Stomach smooth muscle (tissue), 2 donors: ENCODE results near the gene CMTM1.
"Not testable (repeated sequence)": the region's sequence is repeated elsewhere in the genome, so short reads cannot be mapped to it uniquely, and the experiment has no call there.

Experiments
- H3K27ac ChIP-seq: one replicate; pipeline ENCODE4 v1.7.0; 2013; ENCODE audit warnings: mild to moderate bottlenecking, low read length, inconsistent platforms
- H3K27me3 ChIP-seq, 2 donors: one replicate each; pipeline ENCODE4 v1.7.0; 2013; ENCODE audit warnings: low read length in 2 of 2; ENCODE audit not compliant: insufficient read depth in 2 of 2, control insufficient read depth in 1 of 2
- H3K36me3 ChIP-seq, 2 donors: one replicate each; pipeline ENCODE4 v1.7.0; 2013; ENCODE audit warnings: low read length in 2 of 2; ENCODE audit not compliant: control insufficient read depth in 2 of 2, insufficient read depth in 2 of 2
- H3K4me1 ChIP-seq: one replicate; pipeline ENCODE4 v1.7.0; 2013; ENCODE audit warnings: low read length; ENCODE audit not compliant: control insufficient read depth, insufficient read depth
- H3K4me3 ChIP-seq, 2 donors: one replicate each; pipeline ENCODE4 v1.7.0; 2013; ENCODE audit warnings: low read length in 2 of 2
- H3K9ac ChIP-seq, 2 donors: one replicate each; pipeline ENCODE4 v1.7.0; 2013; ENCODE audit warnings: low read length in 2 of 2, mild to moderate bottlenecking in 1 of 2
- H3K9me3 ChIP-seq, 2 donors: one replicate each; pipeline ENCODE4 v1.7.0; 2013; ENCODE audit warnings: low read length in 2 of 2; ENCODE audit not compliant: control insufficient read depth in 2 of 2
- donor health status: healthy.
- donor health status: Pancreatic carcinoma.

Gene CMTM1

DNA sequence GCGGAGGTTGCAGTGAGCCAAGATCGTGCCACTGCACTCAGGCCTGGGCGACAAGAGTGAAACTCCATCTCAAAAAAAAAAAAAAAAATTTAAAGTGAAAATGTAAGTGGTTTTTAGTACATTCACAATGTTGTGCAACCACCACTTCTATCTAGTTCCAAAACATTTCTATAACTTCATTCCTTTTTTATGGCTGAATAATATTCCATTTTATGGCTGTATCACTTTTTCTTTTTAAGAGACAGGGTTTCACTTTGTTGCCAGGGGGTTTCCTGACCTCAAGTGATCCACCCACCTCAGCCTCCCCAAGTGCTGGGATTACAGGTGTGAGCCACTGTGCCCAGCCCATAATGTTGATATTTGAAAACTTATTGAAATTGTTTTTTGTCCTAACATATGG, 26.6 kb downstream of the CMTM1 start:
- H3K27me3 ChIP-seq = peaks cover 0 to 2% of the 10 kb centered on the region in 2 donors

DNA sequence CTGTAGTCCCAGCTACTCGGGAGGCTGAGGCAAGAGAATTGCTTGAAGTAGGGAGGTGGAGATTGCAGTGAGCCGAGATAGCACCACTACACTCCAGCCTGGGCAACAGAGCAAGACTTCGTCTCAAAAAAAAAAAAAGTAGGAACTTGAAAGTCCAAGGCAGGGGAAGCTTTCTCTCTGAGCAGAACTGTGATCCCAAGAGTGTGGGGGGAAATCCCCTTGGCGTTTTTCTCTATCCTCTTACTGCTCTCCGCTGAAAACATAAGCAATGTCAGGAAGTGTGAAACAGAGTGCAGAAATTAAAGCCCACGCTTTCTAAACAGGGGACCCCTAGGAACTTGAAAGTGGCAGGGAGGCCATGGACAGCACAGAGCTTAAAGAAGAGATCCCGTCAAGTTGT, 28.5 kb downstream of the CMTM1 start:
- H3K9ac ChIP-seq = no peak overlapping the region
- peaks cover 0 to 4% of the 10 kb centered on the region in 2 donors for H3K9me3 ChIP-seq
- no peaks in the 10 kb centered on the region for H3K4me1 ChIP-seq
- H3K4me3 ChIP-seq = no peak overlapping the region
- peaks cover 0 to 2% of the 10 kb centered on the region in 2 donors for H3K27me3 ChIP-seq
- H3K36me3 ChIP-seq = no peaks in the 10 kb centered on the region
- no peak overlapping the region for H3K27ac ChIP-seq

More for the DNA sequence above, 26.6 kb downstream of the CMTM1 start:
- H3K27ac ChIP-seq = no peak overlapping the region
- no peak overlapping the region for H3K9ac ChIP-seq
- peaks cover 0 to 4% of the 10 kb centered on the region in 2 donors for H3K9me3 ChIP-seq
- H3K4me1 ChIP-seq = no peaks in the 10 kb centered on the region
- H3K4me3 ChIP-seq = no peak overlapping the region
- no peaks in the 10 kb centered on the region for H3K36me3 ChIP-seq

DNA sequence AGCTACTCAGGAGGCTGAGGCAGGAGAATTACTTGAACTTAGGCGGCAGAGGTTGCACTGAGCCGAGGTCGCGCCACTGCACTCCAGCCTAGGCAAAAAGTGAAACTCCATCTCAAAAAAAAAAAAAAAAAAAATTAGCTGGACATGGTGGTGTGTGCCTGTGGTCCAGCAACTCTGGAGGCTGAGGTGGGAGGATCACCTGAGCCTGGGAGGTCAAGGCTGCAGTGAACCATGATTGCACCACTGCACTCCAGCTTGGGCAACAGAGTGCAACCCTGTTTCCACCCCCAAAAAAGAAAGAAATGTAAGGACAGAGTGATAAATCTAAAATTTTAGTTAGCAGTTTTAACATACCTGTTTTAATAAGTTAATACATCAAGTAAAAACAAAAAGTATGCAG, 30.3 kb downstream of the CMTM1 start:
- not testable (repeated sequence) for H3K9ac ChIP-seq, H3K27me3 ChIP-seq, H3K9me3 ChIP-seq, H3K36me3 ChIP-seq, H3K4me3 ChIP-seq, H3K27ac ChIP-seq, H3K4me1 ChIP-seq

DNA sequence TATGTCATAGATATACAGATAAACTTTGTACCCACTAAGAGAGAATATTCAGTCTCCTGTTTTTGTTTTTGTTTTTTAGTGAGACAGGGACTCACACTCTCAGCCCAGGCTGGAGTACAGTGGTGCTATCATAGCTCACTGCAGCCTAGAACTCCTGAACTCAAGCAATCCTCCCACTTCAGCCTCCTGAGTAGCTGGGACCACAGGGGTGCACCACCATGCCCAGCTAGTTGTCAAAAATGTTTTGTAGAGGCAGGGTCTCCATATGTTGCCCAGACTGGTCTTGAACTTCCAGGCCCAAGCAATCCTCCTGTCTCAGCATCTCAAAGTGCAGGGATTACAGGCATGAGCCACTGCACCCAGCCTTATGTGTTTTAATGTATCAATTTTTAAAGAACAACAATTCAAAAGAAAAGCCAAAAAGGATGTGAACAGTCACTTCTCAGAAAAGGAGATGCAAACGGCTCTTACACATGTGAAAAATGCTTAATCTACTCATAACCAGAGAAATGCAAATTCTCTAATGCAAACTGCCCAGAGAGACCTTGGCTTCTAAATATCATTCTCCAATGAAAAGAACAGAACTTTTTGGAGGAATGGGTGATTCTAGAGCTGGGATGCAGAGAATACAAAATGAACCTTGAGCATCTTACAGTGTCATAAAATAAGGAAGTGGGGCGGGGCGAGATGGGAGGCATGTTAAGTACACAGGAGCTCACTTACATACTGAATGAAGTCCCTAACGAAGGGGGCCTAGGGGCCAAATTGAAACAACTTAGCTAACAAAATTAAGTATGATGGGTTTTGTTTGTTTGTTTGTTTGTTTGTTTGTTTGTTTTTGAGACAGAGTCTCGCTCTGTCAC, 31.0 kb downstream of the CMTM1 start:
- no peaks in the 10 kb centered on the region for H3K4me1 ChIP-seq
- peaks cover 5 to 11% of the 10 kb centered on the region in 2 donors for H3K27me3 ChIP-seq
- no peak overlapping the region for H3K27ac ChIP-seq
- peaks cover 0 to 4% of the 10 kb centered on the region in 2 donors for H3K9me3 ChIP-seq
- H3K9ac ChIP-seq = no peak overlapping the region
- H3K36me3 ChIP-seq = no peaks in the 10 kb centered on the region
- no peak overlapping the region for H3K4me3 ChIP-seq

DNA sequence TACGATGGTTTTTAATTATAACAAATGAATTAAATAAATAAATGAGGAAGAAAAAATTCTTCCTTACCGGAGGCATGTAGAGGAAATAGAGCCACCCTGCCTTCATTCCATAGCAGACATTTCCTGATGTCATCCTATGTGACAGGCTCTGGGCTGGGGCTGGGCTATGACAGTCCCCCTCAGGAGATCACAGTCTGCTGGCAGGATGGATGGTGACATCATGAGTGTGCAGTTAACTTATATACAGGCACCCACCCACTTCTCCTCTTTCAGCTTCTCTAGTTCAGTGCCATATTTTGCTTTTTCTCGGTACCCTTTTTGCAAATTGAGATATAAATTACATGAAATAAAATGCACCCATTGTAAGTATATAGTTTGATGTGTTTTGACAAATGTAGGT, 31.9 kb downstream of the CMTM1 start:
- no peak overlapping the region for H3K9ac ChIP-seq
- no peak overlapping the region for H3K4me3 ChIP-seq
- no peak overlapping the region for H3K27ac ChIP-seq
- peaks cover 10 to 14% of the 10 kb centered on the region in 2 donors for H3K27me3 ChIP-seq
- peaks cover 0 to 4% of the 10 kb centered on the region in 2 donors for H3K9me3 ChIP-seq
- H3K36me3 ChIP-seq = no peaks in the 10 kb centered on the region
- H3K4me1 ChIP-seq = no peaks in the 10 kb centered on the region

DNA sequence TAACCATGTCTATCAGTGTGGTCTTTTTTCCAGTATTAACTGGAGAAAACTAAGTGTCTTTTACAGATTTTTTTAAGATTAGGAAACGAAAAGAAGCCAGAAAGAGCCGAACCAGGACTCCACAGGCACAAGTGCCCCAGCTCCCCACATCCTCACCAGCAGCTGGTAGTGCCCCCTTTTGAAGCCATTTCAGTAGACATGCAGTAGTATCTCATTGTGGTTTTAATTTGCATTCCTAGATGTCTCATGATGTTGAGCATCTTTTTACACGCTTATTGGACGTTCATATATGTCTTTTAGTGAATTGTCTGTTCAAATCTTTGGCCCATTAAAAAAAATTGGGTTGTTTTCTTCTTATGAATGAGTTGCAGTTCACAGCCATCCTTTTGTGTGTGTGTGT, 33.5 kb downstream of the CMTM1 start:
- H3K4me3 ChIP-seq = no peak overlapping the region
- no peak overlapping the region for H3K9ac ChIP-seq
- H3K27ac ChIP-seq = no peak overlapping the region
- H3K9me3 ChIP-seq = no peaks in the 10 kb centered on the region
- no peaks in the 10 kb centered on the region for H3K36me3 ChIP-seq
- peaks cover 15 to 18% of the 10 kb centered on the region in 2 donors for H3K27me3 ChIP-seq
- peaks cover 4% of the 10 kb centered on the region for H3K4me1 ChIP-seq

DNA sequence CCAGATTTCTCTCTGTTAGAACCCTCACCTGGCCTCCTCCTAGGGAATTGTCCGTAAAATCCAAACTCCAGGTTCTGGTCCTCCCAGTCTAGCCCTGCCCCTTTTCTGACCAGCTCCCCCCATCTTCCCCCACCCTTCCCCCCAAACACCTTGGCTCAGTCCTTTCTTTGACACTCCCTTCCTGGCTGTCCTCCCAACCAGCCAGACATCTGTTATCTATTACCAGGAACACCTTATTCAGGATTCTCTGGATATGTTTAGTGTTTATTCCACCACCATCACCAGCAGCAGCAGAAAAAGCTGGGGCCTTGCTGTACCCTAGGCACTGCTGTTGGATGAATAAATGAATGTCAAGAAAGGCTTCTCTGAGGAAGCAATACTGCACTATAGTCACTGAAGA, 34.2 kb downstream of the CMTM1 start:
- H3K36me3 ChIP-seq = no peaks in the 10 kb centered on the region
- H3K4me1 ChIP-seq = peaks cover 7% of the 10 kb centered on the region
- H3K27me3 ChIP-seq = peaks cover 13 to 18% of the 10 kb centered on the region in 2 donors
- H3K9ac ChIP-seq = no peak overlapping the region
- no peak overlapping the region for H3K4me3 ChIP-seq
- no peak overlapping the region for H3K27ac ChIP-seq
- no peaks in the 10 kb centered on the region for H3K9me3 ChIP-seq

DNA sequence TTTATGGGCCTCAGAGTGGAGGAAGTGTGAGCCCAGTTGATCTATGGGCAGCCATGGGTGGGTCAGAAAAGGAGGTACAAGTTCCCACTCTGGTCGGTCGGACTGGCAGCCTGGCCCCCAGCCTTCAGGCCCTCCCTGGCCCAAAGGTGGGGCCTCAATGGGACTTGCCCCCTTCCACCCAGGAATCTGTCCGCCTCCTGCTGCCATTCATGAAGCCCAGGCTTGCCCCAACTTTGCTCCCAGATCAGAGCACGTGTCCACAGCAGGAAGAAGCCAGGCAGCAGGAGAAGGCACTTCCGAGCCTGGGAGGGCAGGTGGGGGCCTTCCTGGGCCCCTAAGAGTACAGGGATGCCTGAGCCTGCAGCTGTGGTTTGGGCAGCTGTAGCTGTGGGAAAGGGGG, 35.2 kb downstream of the CMTM1 start:
- no peaks in the 10 kb centered on the region for H3K36me3 ChIP-seq
- no peak overlapping the region for H3K4me3 ChIP-seq

DNA sequence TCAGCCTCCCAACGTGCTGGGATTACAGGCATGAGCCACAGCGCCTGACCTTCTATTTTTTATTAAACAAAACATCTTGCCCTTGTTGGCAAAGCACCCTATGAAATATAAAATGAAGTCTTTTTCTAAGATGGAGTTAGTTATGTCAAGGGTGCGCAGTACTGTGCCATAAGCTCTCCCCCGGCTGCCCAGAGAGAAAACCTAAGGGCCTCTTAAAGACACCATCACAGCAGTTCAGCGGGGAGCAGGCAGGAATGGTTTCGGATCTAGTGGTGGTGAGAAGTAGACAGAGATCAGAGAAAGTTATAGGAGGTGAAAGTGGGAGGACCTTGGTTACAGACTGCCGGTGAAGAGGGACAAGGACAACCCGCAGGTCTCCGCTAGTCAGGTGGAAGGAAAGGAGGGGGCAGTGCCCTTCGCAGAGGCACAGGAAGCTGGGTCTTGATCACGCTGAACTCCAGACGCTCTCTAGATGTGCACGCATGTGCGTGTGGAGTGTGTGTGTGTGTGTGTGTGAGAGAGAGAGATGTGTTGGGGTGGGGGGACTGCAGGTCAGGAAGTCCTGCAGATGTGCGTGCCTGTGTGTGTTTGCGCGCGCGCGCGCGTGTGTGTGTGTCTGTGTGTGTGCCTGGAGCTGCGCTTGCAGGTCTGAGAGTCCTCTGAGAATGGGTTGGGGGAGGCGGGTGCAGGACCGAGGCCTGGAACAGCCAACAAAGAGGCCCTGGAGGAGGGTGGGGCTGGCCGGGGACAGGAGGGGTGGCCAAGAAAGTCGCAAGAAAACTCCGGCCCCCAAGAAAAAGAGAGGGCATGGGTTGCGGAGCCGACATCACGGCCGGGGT, 37.5 kb downstream of the CMTM1 start:
- Histone ChIP-seq H3K36me3 (no peaks in the 10 kb centered on the region), H3K27ac (no peak overlapping the region), H3K4me3 (peak overlapping the region; percentile 63 to 74), H3K27me3 (peaks cover 13 to 18% of the 10 kb centered on the region in 2 donors), H3K4me1 (peaks cover 20% of the 10 kb centered on the region), H3K9me3 (no peaks in the 10 kb centered on the region), H3K9ac (peak overlapping the region in 1 of 2 donors; percentile 26)

More for the DNA sequence above, 35.2 kb downstream of the CMTM1 start:
- no peak overlapping the region for H3K27ac ChIP-seq
- H3K9ac ChIP-seq = no peak overlapping the region
- H3K4me1 ChIP-seq = peaks cover 13% of the 10 kb centered on the region
- no peaks in the 10 kb centered on the region for H3K9me3 ChIP-seq
- peaks cover 13 to 18% of the 10 kb centered on the region in 2 donors for H3K27me3 ChIP-seq

DNA sequence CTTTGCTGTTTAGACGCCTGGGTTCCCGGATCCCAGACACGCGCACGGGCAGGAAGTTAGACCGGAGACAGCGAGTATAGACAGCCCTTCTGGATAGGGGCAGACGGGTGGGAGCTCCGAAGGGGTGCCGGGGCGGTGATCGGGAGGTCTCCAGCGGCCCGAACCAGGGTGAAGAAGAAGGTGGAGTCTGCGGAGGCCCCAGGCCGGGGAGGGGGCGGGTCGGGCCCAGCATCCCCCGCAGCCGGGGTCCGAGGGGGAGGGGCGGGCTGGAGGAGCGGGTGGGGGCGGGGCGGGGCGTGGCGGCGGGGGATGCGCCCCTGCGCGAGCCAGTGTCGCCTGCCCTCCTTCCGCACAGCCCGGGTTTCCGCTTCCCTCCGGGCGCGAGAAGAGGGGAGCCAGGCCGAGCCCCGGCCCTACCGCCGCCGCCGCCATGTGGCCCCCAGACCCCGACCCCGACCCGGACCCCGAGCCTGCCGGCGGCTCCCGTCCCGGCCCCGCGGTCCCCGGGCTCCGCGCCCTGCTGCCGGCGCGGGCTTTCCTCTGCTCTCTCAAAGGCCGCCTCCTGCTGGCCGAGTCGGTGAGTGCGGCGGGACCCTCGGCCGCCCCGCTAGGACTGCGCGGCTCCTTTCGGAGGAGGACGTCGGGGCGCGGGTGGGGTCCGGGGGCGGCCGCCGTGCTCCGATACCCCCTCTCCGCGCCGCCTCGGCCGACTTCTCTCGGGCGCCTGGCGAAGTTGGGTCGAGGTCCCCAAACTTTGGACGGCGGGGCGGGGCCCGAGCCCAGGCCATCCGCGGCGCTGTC, 38.3 kb downstream of the CMTM1 start, which contains the start of gene CMTM3:
TSS of gene CMTM3 (plus strand) at position 329 of the 801 bp plus-strand sequence. CDS start at position 431, 102 bp downstream.
- Histone ChIP-seq H3K4me3 (peak within 1 kb of the TSS; percentile 63 to 74), H3K9me3 (no peaks in the 10 kb centered on the region), H3K27ac (peak within 1 kb of the TSS; percentile 37), H3K27me3 (peaks cover 13 to 18% of the 10 kb centered on the region in 2 donors), H3K4me1 (peaks cover 22% of the 10 kb centered on the region), H3K36me3 (peaks cover 0 to under 1% of the 10 kb centered on the region in 2 donors), H3K9ac (peak within 1 kb of the TSS in 1 of 2 donors; percentile 58)
